ENCODE results near the gene TMEM95. TPM values are rescaled to one million over a fixed set of nuclear protein-coding genes. Genes with fewer than 3 reads are reported as not detected.
A peak's percentile ranks its signal among the peaks of the same experiment; 100 is the strongest.

Gene TMEM95
- total and polyA plus RNA-seq, 2 of the 8 experiments (the other 6 are each of a cell fraction or from before 2014, with no cell fraction given), result not detected

DNA sequence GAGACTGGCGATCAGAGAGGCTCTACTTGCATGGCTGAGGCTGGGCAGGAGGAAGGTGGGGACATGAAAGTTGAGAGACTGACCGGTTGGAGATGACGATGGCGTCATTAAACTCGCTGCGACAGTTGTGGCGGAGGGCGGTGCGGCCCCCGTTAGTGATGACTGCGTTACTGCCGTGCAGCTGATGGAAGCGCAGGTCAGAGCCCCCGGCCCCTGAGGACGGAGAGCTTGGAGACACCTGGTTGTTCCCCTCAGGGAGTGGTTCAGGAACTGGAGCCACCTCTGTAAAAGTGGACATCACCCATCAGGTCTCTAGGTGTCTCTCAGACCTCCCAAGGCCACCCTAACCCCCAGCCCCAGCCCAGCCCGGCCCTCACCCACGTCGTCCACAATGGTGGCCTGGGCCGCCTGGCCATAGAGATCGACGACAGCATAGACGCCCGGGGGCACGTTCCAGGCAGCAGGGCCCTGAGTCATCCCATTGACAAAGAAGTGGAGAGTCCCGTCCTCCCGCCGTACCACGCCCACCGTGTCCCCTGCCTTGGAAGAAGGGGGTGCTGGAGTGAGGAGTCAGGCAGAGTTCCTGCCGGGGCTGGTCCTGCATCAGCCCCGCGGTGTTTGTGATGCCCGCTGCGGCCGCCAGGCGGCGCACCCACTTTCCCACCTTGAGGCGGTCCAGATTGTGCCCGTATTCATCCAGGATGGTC is 31.1 kb upstream of the TMEM95 start:
- H3K56ac ChIP-seq (replicated peaks; ENCODE audit: insufficient read length, low read depth, low read length), result no peak overlapping the region
- no peak overlapping the region for H2BK120ac ChIP-seq (replicated peaks; ENCODE audit: low read depth, low read length)
- no peak overlapping the region for H2BK20ac ChIP-seq (ENCODE audit: low read length)
- H4K91ac ChIP-seq (replicated peaks; ENCODE audit: insufficient read length, low read length), result no peak overlapping the region
- no peak overlapping the region for H2AFZ ChIP-seq (ENCODE audit: low read length)
- peaks cover 2% of the 10 kb centered on the region; the same call in 1 of the 2 replicates for H3K79me1 ChIP-seq (ENCODE audit: low read depth, low read length)
- no peak overlapping the region for H3K4ac ChIP-seq (replicated peaks; ENCODE audit: insufficient read length, low read depth, low read length)
- CTCF ChIA-PET (ENCODE audit: partially characterized antibody), result interaction anchor here (0.6 to 9.3 kb wide), 10 partner anchors 8 to 118 kb away, joined by 3 to 167 read pairs (median 10); partner anchors contain the start of genes ACAP1, GPS2, NLGN2 and TMEM95
- H3K9ac ChIP-seq (replicated peaks in 1 of 4; ENCODE audit: extremely low read depth in 1 of 4, low read depth in 3 of 4, low read length in 3 of 4), result no peak overlapping the region
- H3K23ac ChIP-seq (ENCODE audit: insufficient read length), result no peak overlapping the region
- peak; percentile 60 for FAIRE-seq
- H4K8ac ChIP-seq (ENCODE audit: extremely low read depth, insufficient read depth, low read length), result peak overlapping the region; percentile 3; the same call in 1 of the 2 replicates
- no peak overlapping the region for H4K5ac ChIP-seq (ENCODE audit: insufficient read length, low read depth, low read length)
- peaks cover 0 to 14% of the 10 kb centered on the region in 2 experiments; a peak in 2 of 4 replicates for H3K79me2 ChIP-seq (ENCODE audit: control insufficient read depth in 1 of 2, insufficient read depth in 2 of 2, low read length in 2 of 2)
- DNase-seq (ENCODE audit: low read depth in 1 of 2, low spot score in 2 of 2), result peak; percentile 47 to 99
- H2BK15ac ChIP-seq (ENCODE audit: low read length), result no peak overlapping the region
- H3K14ac ChIP-seq (ENCODE audit: insufficient read length), result no peak overlapping the region
- peaks cover 5% of the 10 kb centered on the region for H3K23me2 ChIP-seq (ENCODE audit: low read depth, low read length)
- peaks cover 0 to 10% (median under 1%) of the 10 kb centered on the region in 4 experiments; a peak in 2 of 7 replicates for H3K4me1 ChIP-seq (replicated peaks in 1 of 4; ENCODE audit: control insufficient read depth in 3 of 4, insufficient read depth in 4 of 4, low read length in 3 of 4)
- no peaks in the 10 kb centered on the region; a peak in 1 of 7 replicates for H3K27me3 ChIP-seq (replicated peaks in 1 of 4; ENCODE audit: control insufficient read depth in 3 of 4, extremely low read depth in 1 of 4, insufficient read depth in 3 of 4, low read length in 3 of 4)
- H3K18ac ChIP-seq (ENCODE audit: extremely low read depth, low read length), result no peak overlapping the region
- no peak overlapping the region for H3K4me2 ChIP-seq (ENCODE audit: insufficient read depth in 1 of 2, low read depth in 2 of 2, low read length in 2 of 2)
- no peak overlapping the region for H3K4me3 ChIP-seq (ENCODE audit: extremely low read depth in 1 of 4, insufficient read depth in 2 of 4, low read depth in 3 of 4, low read length in 4 of 4)
- POLR2A ChIA-PET (ENCODE audit: partially characterized antibody), result interaction anchor here (1.1 to 13.4 kb wide), 6 partner anchors 11 to 84 kb away, joined by 3 to 223 read pairs (median 6); partner anchors contain the start of genes ACAP1 and GPS2
- H3K36me3 ChIP-seq (ENCODE audit: control insufficient read depth in 2 of 4, insufficient read depth in 4 of 4, low read length in 3 of 4), result peaks cover 26 to 46% (median 44%) of the 10 kb centered on the region in 4 experiments
- H2AK5ac ChIP-seq (ENCODE audit: low read depth, low read length), result no peak overlapping the region
- no peaks in the 10 kb centered on the region for H3K9me3 ChIP-seq (ENCODE audit: insufficient read depth in 2 of 2, low read depth in 1 of 2, low read length in 1 of 2)
- H3K27ac ChIP-seq (ENCODE audit: low read depth, low read length), result no peak overlapping the region
- no peak overlapping the region for H2BK5ac ChIP-seq (ENCODE audit: low read depth, low read length)
- H4K20me1 ChIP-seq (replicated peaks in 1 of 2; ENCODE audit: control insufficient read depth in 1 of 2, insufficient read depth in 2 of 2, low read length in 2 of 2), result peaks cover 2 to 22% of the 10 kb centered on the region in 2 experiments
- H2BK12ac ChIP-seq (ENCODE audit: low read depth, low read length), result no peak overlapping the region
- WGBS, 2 experiments (ENCODE audit: extremely low coverage in 1 of 2, insufficient coverage in 1 of 2, insufficient read length in 1 of 2, insufficient replicate concordance in 2 of 2, low coverage in 1 of 2, low lambda C conversion rate in 2 of 2, missing lambda C conversion rate in 1 of 2), result 73% methylated on average over 39 of the region's 39 CpGs; no CpG with 5 or more reads in 1 of the 2 experiments
- TF ChIP-seq, protein P1, sequence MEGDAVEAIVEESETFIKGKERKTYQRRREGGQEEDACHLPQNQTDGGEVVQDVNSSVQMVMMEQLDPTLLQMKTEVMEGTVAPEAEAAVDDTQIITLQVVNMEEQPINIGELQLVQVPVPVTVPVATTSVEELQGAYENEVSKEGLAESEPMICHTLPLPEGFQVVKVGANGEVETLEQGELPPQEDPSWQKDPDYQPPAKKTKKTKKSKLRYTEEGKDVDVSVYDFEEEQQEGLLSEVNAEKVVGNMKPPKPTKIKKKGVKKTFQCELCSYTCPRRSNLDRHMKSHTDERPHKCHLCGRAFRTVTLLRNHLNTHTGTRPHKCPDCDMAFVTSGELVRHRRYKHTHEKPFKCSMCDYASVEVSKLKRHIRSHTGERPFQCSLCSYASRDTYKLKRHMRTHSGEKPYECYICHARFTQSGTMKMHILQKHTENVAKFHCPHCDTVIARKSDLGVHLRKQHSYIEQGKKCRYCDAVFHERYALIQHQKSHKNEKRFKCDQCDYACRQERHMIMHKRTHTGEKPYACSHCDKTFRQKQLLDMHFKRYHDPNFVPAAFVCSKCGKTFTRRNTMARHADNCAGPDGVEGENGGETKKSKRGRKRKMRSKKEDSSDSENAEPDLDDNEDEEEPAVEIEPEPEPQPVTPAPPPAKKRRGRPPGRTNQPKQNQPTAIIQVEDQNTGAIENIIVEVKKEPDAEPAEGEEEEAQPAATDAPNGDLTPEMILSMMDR (IDR thresholded peaks at IDR 0.05; ENCODE audit: control extremely low read depth in 1 of 3, insufficient read depth in 1 of 3, low read depth in 1 of 3, low read length in 3 of 3), result peak; percentile 93 to 97 (median 94)
- peak; percentile 66; the same call in 1 of the 2 replicates for TF ChIP-seq YY1 (IDR thresholded peaks at IDR 0.05; ENCODE audit: low read depth, low read length)
- peak in 1 of 2 experiments; percentile 28; a peak in 1 of 3 replicates for TF ChIP-seq EP300 (IDR thresholded peaks at IDR 0.05; ENCODE audit: borderline replicate concordance in 1 of 2, low read depth in 2 of 2, low read length in 2 of 2)
- no peak; a peak in 1 of 4 replicates for TF ChIP-seq SIN3A (conservative IDR thresholded peaks at IDR 0.05 in 1 of 2, IDR thresholded peaks at IDR 0.05 in 1 of 2; ENCODE audit: low read depth in 1 of 2, low read length in 2 of 2)
- TF ChIP-seq, protein P2, sequence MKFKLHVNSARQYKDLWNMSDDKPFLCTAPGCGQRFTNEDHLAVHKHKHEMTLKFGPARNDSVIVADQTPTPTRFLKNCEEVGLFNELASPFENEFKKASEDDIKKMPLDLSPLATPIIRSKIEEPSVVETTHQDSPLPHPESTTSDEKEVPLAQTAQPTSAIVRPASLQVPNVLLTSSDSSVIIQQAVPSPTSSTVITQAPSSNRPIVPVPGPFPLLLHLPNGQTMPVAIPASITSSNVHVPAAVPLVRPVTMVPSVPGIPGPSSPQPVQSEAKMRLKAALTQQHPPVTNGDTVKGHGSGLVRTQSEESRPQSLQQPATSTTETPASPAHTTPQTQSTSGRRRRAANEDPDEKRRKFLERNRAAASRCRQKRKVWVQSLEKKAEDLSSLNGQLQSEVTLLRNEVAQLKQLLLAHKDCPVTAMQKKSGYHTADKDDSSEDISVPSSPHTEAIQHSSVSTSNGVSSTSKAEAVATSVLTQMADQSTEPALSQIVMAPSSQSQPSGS (IDR thresholded peaks at IDR 0.05; ENCODE audit: low read length), result no peak
- peak; percentile 71; the same call in 1 of the 2 replicates for TF ChIP-seq GABPA (IDR thresholded peaks at IDR 0.05; ENCODE audit: borderline replicate concordance, insufficient read depth, low read length)

All from H1 (cell line).